GM12878 (cell line): ENCODE measurements around the gene POR. TPM values are rescaled to one million over a fixed set of nuclear protein-coding genes. Genes with fewer than 3 reads are reported as not detected.

Source experiments
- ATF7 ChIP-seq: fragments of 450-650 bp; IDR thresholded peaks from 2 replicates; pipeline ENCODE4 v1.6.1; 2016; ENCODE audit warnings: low read depth, mild to moderate bottlenecking
- ESRRA ChIP-seq: IDR thresholded peaks from 2 replicates; pipeline ENCODE4 v1.6.1; 2012; ENCODE audit warnings: mild to moderate bottlenecking, low read length, improper control_type of control experiment
- ETV6 ChIP-seq, 2 experiments: fragments of 450-650 bp in 1 of 2; IDR thresholded peaks in 1 of 2; conservative IDR thresholded peaks in 1 of 2; 2 replicates each; pipeline ENCODE4 v1.6.1; 2014; ENCODE audit warnings: antibody characterized with exemption in 1 of 2, borderline replicate concordance in 1 of 2, low read depth in 1 of 2, mild to moderate bottlenecking in 1 of 2, moderate library complexity in 1 of 2
- FOXK2 ChIP-seq: fragments of 450-650 bp; IDR thresholded peaks from 2 replicates; pipeline ENCODE4 v1.6.1; 2017; ENCODE audit warnings: mild to moderate bottlenecking, moderate library complexity
- HCFC1 ChIP-seq: fragments of 150-350 bp; IDR thresholded peaks from 2 replicates; pipeline ENCODE4 v1.6.1; 2014; ENCODE audit warnings: low read length
- IKZF1 ChIP-seq: fragments of 450-650 bp; conservative IDR thresholded peaks from 2 replicates; pipeline ENCODE4 v1.6.1; 2017; ENCODE audit warnings: antibody characterized with exemption, mild to moderate bottlenecking
- JUND ChIP-seq: IDR thresholded peaks from 2 replicates; pipeline ENCODE4 v1.6.1; 2012; ENCODE audit warnings: low read depth, mild to moderate bottlenecking, low read length, improper control_type of control experiment, moderate library complexity
- MEF2A ChIP-seq: IDR thresholded peaks from 2 replicates; pipeline ENCODE4 v1.6.1; 2011; ENCODE audit warnings: low read depth, mild to moderate bottlenecking, low read length, moderate library complexity; ENCODE audit not compliant: insufficient read depth
- MTA3 ChIP-seq: IDR thresholded peaks from 2 replicates; pipeline ENCODE4 v1.6.1; 2012; ENCODE audit warnings: low read length, inconsistent platforms, borderline replicate concordance
- PML ChIP-seq: IDR thresholded peaks from 2 replicates; pipeline ENCODE4 v1.6.1; 2012; ENCODE audit warnings: low read length, inconsistent platforms
- POU2F2 ChIP-seq: IDR thresholded peaks from 3 replicates; pipeline ENCODE4 v1.6.1; 2011; ENCODE audit warnings: low read depth, mild to moderate bottlenecking, low read length, borderline replicate concordance
- PRDM15 ChIP-seq: fragments of 450-650 bp; formaldehyde crosslinking; IDR thresholded peaks from 2 replicates; pipeline ENCODE4 v1.4.0; 2020; ENCODE audit warnings: mild to moderate bottlenecking, moderate library complexity
- RAD21 ChIP-seq: IDR thresholded peaks from 2 replicates; pipeline ENCODE4 v1.6.1; 2011; ENCODE audit warnings: mild to moderate bottlenecking, low read depth, low read length, moderate library complexity; ENCODE audit not compliant: insufficient read depth
- RFX5 ChIP-seq: IDR thresholded peaks from 2 replicates; pipeline ENCODE4 v1.6.1; 2011; ENCODE audit warnings: low read depth, low read length, improper control_type of control experiment
- SP1 ChIP-seq: IDR thresholded peaks from one replicate; pipeline ENCODE4 v1.6.1; 2011; ENCODE audit warnings: low read depth, low read length
- SREBF2 ChIP-seq: IDR thresholded peaks from 2 replicates; pipeline ENCODE4 v1.6.1; 2012; ENCODE audit warnings: mild to moderate bottlenecking, low read length
- SRF ChIP-seq, 2 experiments: IDR thresholded peaks; 2 replicates each; pipeline ENCODE4 v1.6.1; 2011; ENCODE audit warnings: low read depth in 2 of 2, low read length in 2 of 2, mild to moderate bottlenecking in 1 of 2, moderate library complexity in 1 of 2
- SUPT20H ChIP-seq: IDR thresholded peaks from 2 replicates; pipeline ENCODE4 v1.6.1; 2011; ENCODE audit warnings: low read depth, mild to moderate bottlenecking, low read length, moderate library complexity, borderline replicate concordance; ENCODE audit not compliant: control insufficient read depth
- TBL1XR1 ChIP-seq: IDR thresholded peaks from 2 replicates; pipeline ENCODE4 v1.6.1; 2012; ENCODE audit warnings: low read depth, low read length, improper control_type of control experiment
- TCF12 ChIP-seq: IDR thresholded peaks from 2 replicates; pipeline ENCODE4 v1.6.1; 2011; ENCODE audit warnings: low read depth, mild to moderate bottlenecking, low read length
- YBX1 ChIP-seq: fragments of 450-650 bp; IDR thresholded peaks from 2 replicates; pipeline ENCODE4 v1.6.1; 2016; ENCODE audit warnings: antibody characterized with exemption
- ZBED1 ChIP-seq: IDR thresholded peaks from 2 replicates; pipeline ENCODE4 v1.6.1; 2016; ENCODE audit warnings: borderline replicate concordance
- ZNF24 ChIP-seq: fragments of 450-650 bp; IDR thresholded peaks from 2 replicates; pipeline ENCODE4 v1.6.1; 2017; ENCODE audit warnings: antibody characterized with exemption, mild to moderate bottlenecking
- polyA plus RNA-seq, 11 experiments: library from polyadenylated mRNA; depleted of rRNA in 4 of 11; unstranded in 6 of 11; stranded (reverse) in 5 of 11; fragments of >200 nt; fragmentation: Nextera tagmentation in 4 of 11; fragmentation: Illumina TruSeq in 1 of 11; extraction: Ambion mirVana in 4 of 11; extraction: Trizol in 1 of 11; gene quantifications; 1 replicate in 1 of 11; 2 replicates in 10 of 11; pipeline versions ENCODE4 v1.2.1 to v1.2.3, GENCODE V29; 2011 to 2016; ENCODE audit warnings: inconsistent platforms in 2 of 11, missing spikeins in 2 of 11, low read depth in 1 of 11
- total RNA-seq, 4 experiments: library from RNA; depleted of rRNA in 3 of 4; stranded (reverse); fragments of >200 nt in 3 of 4; fragmentation: Illumina TruSeq in 1 of 4; extraction: Trizol in 1 of 4; gene quantifications; 2 replicates each; pipeline versions ENCODE4 v1.2.1 to v1.2.3, GENCODE V29; 2013 to 2021
- TF ChIP-seq, protein P1 (sequence below): fragments of 450-650 bp; IDR thresholded peaks from 2 replicates; pipeline ENCODE4 v1.6.1; 2017; ENCODE audit warnings: mild to moderate bottlenecking, low read depth, inconsistent platforms; ENCODE audit not compliant: poor library complexity, severe bottlenecking
- TF ChIP-seq, protein P2 (sequence below): fragments of 450-650 bp; IDR thresholded peaks from 2 replicates; pipeline ENCODE4 v1.6.1; 2014; ENCODE audit warnings: mild to moderate bottlenecking

The POR gene
- total and polyA plus RNA-seq, 10 of the 15 experiments (the other 5 are each of a cell fraction or from before 2014, with no cell fraction given), result 2.2 to 75.8 (median 35.9) TPM

DNA sequence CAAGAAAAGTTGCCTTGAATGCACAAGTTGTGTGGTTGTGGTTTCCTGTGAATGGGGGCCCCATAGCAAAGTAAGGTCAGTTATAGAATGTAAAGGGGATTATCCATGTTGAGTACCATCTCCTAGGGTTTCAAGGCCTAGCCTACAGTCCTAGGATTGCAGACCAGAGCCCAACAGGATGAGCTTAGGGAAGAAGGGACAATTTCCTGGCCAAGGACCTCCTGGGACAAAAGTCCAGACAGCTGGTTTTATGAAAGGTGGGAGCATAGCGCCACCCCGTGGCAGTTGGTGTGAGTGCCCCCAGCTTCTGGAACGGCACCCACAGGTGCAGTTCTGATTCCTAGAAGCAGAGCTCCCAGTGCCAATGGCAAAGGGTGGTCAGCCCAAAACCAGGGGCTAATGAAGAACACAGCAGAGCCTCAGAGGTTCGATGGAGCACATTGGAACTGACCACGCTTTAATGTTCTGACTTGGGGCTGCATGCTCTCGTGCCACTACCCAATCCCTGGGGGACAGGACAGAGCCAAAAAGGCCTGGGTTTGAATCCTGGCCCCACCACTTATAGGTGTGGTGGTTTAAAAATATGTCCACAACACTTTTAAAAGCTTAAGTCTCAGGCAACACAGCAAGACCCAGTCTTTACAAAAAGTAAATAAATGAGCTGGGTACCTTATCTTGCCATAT lies 105.2 kb downstream of the POR start (continued):
- TF ChIP-seq, protein P1, sequence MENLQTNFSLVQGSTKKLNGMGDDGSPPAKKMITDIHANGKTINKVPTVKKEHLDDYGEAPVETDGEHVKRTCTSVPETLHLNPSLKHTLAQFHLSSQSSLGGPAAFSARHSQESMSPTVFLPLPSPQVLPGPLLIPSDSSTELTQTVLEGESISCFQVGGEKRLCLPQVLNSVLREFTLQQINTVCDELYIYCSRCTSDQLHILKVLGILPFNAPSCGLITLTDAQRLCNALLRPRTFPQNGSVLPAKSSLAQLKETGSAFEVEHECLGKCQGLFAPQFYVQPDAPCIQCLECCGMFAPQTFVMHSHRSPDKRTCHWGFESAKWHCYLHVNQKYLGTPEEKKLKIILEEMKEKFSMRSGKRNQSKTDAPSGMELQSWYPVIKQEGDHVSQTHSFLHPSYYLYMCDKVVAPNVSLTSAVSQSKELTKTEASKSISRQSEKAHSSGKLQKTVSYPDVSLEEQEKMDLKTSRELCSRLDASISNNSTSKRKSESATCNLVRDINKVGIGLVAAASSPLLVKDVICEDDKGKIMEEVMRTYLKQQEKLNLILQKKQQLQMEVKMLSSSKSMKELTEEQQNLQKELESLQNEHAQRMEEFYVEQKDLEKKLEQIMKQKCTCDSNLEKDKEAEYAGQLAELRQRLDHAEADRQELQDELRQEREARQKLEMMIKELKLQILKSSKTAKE, result peak; percentile 36
- TF ChIP-seq ESRRA (no peak), RAD21 (peak; percentile 91), YBX1 (no peak), FOXK2 (no peak), ZBED1 (no peak), SP1 (peak; percentile 23), TBL1XR1 (no peak), JUND (no peak), RFX5 (no peak), POU2F2 (0 out of 3 replicates have a peak, but pooled peaks have one; percentile 28), MTA3 (no peak), SRF (IDR thresholded peaks at IDR 0.05; ENCODE audit: low read depth in 2 of 2, low read length in 2 of 2) (no peak), IKZF1 (peak; percentile 38; the same call in 1 of the 2 replicates), ATF7 (no peak), ZNF24 (no peak), HCFC1 (no peak), PML (no peak), ETV6 (conservative IDR thresholded peaks at IDR 0.05 in 1 of 2, IDR thresholded peaks at IDR 0.05 in 1 of 2; ENCODE audit: borderline replicate concordance in 1 of 2, low read depth in 1 of 2) (no peak), MEF2A (no peak), SREBF2 (no peak), PRDM15 (CRISPR knock-in tag) (no peak), TCF12 (0 out of 2 replicates have a peak, but pooled peaks have one; percentile 40), SUPT20H (no peak)
- TF ChIP-seq, protein P2, sequence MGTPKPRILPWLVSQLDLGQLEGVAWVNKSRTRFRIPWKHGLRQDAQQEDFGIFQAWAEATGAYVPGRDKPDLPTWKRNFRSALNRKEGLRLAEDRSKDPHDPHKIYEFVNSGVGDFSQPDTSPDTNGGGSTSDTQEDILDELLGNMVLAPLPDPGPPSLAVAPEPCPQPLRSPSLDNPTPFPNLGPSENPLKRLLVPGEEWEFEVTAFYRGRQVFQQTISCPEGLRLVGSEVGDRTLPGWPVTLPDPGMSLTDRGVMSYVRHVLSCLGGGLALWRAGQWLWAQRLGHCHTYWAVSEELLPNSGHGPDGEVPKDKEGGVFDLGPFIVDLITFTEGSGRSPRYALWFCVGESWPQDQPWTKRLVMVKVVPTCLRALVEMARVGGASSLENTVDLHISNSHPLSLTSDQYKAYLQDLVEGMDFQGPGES, result no peak
